T-helper 2 cell (primary cell): ENCODE data around the gene ZBED4.

ENCODE experiments used
- DNase-seq, 5 experiments: peaks; one replicate each; pipeline versions ENCODE4 v3.0.0 to v3.0.0-alpha.2; 2012 to 2022

Gene ZBED4

GRCh38 chr22:49936973-49937757 lies 83.5 kb downstream of the ZBED4 start:
- no peak for DNase-seq

- DNase-seq = no peak
Observed at GRCh38 chr22:49937758-49938564, 84.3 kb downstream of the ZBED4 start.

- no peak for DNase-seq
Observed at GRCh38 chr22:49938565-49939136, 85.0 kb downstream of the ZBED4 start.
